ENCODE measurements around the gene SLC37A1. TPM values are rescaled to one million over a fixed set of nuclear protein-coding genes. Genes with fewer than 3 reads are reported as not detected.

The SLC37A1 gene
- total and polyA plus RNA-seq, 9 of the 15 experiments (the other 6 are each of a cell fraction or from before 2014, with no cell fraction given), result 0.06 to 3.4 (median 0.40) TPM

DNA sequence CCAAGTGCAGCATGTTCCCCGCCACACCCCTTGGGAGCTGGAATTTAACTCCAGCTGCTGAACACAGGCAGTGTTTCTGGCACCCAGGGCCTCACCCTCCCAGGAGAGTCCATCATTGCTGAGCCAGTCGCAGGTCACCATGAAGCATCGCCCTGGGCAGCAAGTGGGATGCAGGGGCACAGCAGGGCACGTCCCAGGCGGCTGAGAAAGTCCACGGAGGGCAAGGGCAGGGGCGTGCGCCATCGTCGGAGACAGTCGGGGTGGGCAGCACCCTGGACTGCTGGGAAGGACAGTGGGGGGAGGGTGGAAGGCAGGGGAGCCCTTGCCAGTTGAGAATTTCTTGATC, 70.6 kb downstream of the SLC37A1 start:
- ATAC-seq, result no peak
- no peaks in the 10 kb centered on the region for H3K9me1 ChIP-seq (ENCODE audit: control insufficient read depth, insufficient read depth, low read length)
- no peak overlapping the region for H3K27ac ChIP-seq (ENCODE audit: extremely low read depth, low read depth, low read length)
- no peaks in the 10 kb centered on the region for H3K9me3 ChIP-seq (replicated peaks; ENCODE audit: control insufficient read depth, insufficient read depth, low read depth, low read length)
- in situ Hi-C loops (cut with MboI) (no loop called here), intact Hi-C loops (cut with micrococcal nuclease) (no loop called here)
- H3K4me1 ChIP-seq (replicated peaks in 1 of 2; ENCODE audit: control insufficient read depth in 2 of 2, insufficient read depth in 2 of 2, low read length in 2 of 2), result peaks cover 0 to 6% of the 10 kb centered on the region in 2 experiments; a peak in 1 of 5 replicates
- CTCF ChIA-PET (ENCODE audit: low intra/inter-chr PET ratio), result no interaction called here
- H3K4me2 ChIP-seq (ENCODE audit: insufficient read depth, low read length), result no peak overlapping the region
- H3K27me3 ChIP-seq (ENCODE audit: control insufficient read depth in 2 of 2, insufficient read depth in 2 of 2, low read length in 2 of 2), result peaks cover 43 to 79% of the 10 kb centered on the region in 2 experiments
- peaks cover 4% of the 10 kb centered on the region; the same call in 1 of the 2 replicates for H4K20me1 ChIP-seq (replicated peaks; ENCODE audit: control insufficient read depth, insufficient read depth, low read length)
- TF ChIP-seq, protein P1, sequence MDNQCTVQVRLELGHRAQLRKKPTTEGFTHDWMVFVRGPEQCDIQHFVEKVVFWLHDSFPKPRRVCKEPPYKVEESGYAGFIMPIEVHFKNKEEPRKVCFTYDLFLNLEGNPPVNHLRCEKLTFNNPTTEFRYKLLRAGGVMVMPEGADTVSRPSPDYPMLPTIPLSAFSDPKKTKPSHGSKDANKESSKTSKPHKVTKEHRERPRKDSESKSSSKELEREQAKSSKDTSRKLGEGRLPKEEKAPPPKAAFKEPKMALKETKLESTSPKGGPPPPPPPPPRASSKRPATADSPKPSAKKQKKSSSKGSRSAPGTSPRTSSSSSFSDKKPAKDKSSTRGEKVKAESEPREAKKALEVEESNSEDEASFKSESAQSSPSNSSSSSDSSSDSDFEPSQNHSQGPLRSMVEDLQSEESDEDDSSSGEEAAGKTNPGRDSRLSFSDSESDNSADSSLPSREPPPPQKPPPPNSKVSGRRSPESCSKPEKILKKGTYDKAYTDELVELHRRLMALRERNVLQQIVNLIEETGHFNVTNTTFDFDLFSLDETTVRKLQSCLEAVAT (IDR thresholded peaks at IDR 0.05), result no peak
- TF ChIP-seq CBX5 (IDR thresholded peaks at IDR 0.05; ENCODE audit: borderline replicate concordance, low read depth) (no peak), HIVEP1 (CRISPR knock-in tag; IDR thresholded peaks at IDR 0.05) (no peak), ZNF584 (CRISPR knock-in tag; IDR thresholded peaks at IDR 0.05; ENCODE audit: low read depth) (no peak), MTA1 (IDR thresholded peaks at IDR 0.05; ENCODE audit: borderline replicate concordance) (no peak), ZNF785 (CRISPR knock-in tag; IDR thresholded peaks at IDR 0.05) (no peak), SIX5 (IDR thresholded peaks at IDR 0.05; ENCODE audit: borderline replicate concordance in 1 of 2, insufficient read depth in 1 of 2, low read depth in 1 of 2, low read length in 2 of 2) (no peak), SUPT5H (IDR thresholded peaks at IDR 0.05) (no peak), ZNF436 (CRISPR knock-in tag; IDR thresholded peaks at IDR 0.05) (no peak)
- TF ChIP-seq, protein P2, sequence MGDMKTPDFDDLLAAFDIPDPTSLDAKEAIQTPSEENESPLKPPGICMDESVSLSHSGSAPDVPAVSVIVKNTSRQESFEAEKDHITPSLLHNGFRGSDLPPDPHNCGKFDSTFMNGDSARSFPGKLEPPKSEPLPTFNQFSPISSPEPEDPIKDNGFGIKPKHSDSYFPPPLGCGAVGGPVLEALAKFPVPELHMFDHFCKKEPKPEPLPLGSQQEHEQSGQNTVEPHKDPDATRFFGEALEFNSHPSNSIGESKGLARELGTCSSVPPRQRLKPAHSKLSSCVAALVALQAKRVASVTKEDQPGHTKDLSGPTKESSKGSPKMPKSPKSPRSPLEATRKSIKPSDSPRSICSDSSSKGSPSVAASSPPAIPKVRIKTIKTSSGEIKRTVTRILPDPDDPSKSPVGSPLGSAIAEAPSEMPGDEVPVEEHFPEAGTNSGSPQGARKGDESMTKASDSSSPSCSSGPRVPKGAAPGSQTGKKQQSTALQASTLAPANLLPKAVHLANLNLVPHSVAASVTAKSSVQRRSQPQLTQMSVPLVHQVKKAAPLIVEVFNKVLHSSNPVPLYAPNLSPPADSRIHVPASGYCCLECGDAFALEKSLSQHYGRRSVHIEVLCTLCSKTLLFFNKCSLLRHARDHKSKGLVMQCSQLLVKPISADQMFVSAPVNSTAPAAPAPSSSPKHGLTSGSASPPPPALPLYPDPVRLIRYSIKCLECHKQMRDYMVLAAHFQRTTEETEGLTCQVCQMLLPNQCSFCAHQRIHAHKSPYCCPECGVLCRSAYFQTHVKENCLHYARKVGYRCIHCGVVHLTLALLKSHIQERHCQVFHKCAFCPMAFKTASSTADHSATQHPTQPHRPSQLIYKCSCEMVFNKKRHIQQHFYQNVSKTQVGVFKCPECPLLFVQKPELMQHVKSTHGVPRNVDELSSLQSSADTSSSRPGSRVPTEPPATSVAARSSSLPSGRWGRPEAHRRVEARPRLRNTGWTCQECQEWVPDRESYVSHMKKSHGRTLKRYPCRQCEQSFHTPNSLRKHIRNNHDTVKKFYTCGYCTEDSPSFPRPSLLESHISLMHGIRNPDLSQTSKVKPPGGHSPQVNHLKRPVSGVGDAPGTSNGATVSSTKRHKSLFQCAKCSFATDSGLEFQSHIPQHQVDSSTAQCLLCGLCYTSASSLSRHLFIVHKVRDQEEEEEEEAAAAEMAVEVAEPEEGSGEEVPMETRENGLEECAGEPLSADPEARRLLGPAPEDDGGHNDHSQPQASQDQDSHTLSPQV (IDR thresholded peaks at IDR 0.05), result no peak
- TF ChIP-seq, protein P3, sequence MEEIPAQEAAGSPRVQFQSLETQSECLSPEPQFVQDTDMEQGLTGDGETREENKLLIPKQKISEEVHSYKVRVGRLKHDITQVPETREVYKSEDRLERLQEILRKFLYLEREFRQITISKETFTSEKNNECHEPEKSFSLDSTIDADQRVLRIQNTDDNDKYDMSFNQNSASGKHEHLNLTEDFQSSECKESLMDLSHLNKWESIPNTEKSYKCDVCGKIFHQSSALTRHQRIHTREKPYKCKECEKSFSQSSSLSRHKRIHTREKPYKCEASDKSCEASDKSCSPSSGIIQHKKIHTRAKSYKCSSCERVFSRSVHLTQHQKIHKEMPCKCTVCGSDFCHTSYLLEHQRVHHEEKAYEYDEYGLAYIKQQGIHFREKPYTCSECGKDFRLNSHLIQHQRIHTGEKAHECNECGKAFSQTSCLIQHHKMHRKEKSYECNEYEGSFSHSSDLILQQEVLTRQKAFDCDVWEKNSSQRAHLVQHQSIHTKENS (CRISPR knock-in tag; IDR thresholded peaks at IDR 0.05), result no peak
- WGBS (ENCODE audit: insufficient coverage, low coverage, missing lambda C conversion rate), result 0% methylated on average over 11 of the region's 11 CpGs
- BruUV-seq (replicated peaks), result no TSS peak
- H3K4me3 ChIP-seq, result no peak overlapping the region
- FAIRE-seq, result no peak
- POLR2A ChIA-PET, result no interaction called here
- no peaks in the 10 kb centered on the region for H3K79me2 ChIP-seq (ENCODE audit: control insufficient read depth, insufficient read depth, low read length)
- H3K36me3 ChIP-seq (ENCODE audit: control insufficient read depth, insufficient read depth, low read length), result no peaks in the 10 kb centered on the region
- H2AFZ ChIP-seq (ENCODE audit: low read depth, low read length), result no peak overlapping the region
- no peak for DNase-seq (ENCODE audit: extremely low read depth in 1 of 4, low spot score in 3 of 4)
- H3K9ac ChIP-seq (ENCODE audit: insufficient read depth in 1 of 2, low read depth in 2 of 2, low read length in 2 of 2), result no peak overlapping the region

All from K562 (cell line).